Measurements from ENCODE around the gene SP140. TPM values are rescaled to one million over a fixed set of nuclear protein-coding genes. Genes with fewer than 3 reads are reported as not detected.

SP140 gene
- total RNA-seq, 1 donor from 2014 or later: 12.7 TPM

GRCh38 chr2:230318190-230319121 lies 92.9 kb downstream of the SP140 start:
- no peak for DNase-seq
- no peaks in the 10 kb centered on the region for H3K36me3 ChIP-seq
- no peaks in the 10 kb centered on the region for H3K27me3 ChIP-seq
- H3K4me1 ChIP-seq: peaks cover 14% of the 10 kb centered on the region
- no peak for ATAC-seq
- H3K9me3 ChIP-seq: no peaks in the 10 kb centered on the region
- peak overlapping the region; percentile 14 for H3K27ac ChIP-seq
- intact Hi-C loops (cut with DNase I): no loop called here
- no peak overlapping the region for H3K4me3 ChIP-seq
- TF ChIP-seq CTCF (IDR thresholded peaks at IDR 0.05): no peak

- no peaks in the 10 kb centered on the region for H3K9me3 ChIP-seq
- H3K4me1 ChIP-seq: peaks cover 14% of the 10 kb centered on the region
- H3K27ac ChIP-seq: peak overlapping the region; percentile 14
- DNase-seq: no peak
- no peaks in the 10 kb centered on the region for H3K36me3 ChIP-seq
- no peaks in the 10 kb centered on the region for H3K27me3 ChIP-seq
- peak; percentile 65 for ATAC-seq
- intact Hi-C loops (cut with DNase I): no loop called here
- H3K4me3 ChIP-seq: no peak overlapping the region
- no peak for TF ChIP-seq CTCF (IDR thresholded peaks at IDR 0.05)
These were observed 93.8 kb downstream of the SP140 start for GRCh38 chr2:230319211-230319862.

- H3K4me1 ChIP-seq: peaks cover 14% of the 10 kb centered on the region
- ATAC-seq (no peak), DNase-seq (no peak)
- H3K9me3 ChIP-seq: no peaks in the 10 kb centered on the region
- H3K27ac ChIP-seq: no peak overlapping the region
- intact Hi-C loops (cut with DNase I): no loop called here
- H3K36me3 ChIP-seq: no peaks in the 10 kb centered on the region
- no peak for TF ChIP-seq CTCF (IDR thresholded peaks at IDR 0.05)
- no peaks in the 10 kb centered on the region for H3K27me3 ChIP-seq
- H3K4me3 ChIP-seq: no peak overlapping the region
These were observed 95.5 kb downstream of the SP140 start for GRCh38 chr2:230321031-230321430.

GRCh38 chr2:230322561-230323384 lies 97.2 kb downstream of the SP140 start:
- intact Hi-C loops (cut with DNase I): no loop called here
- Histone ChIP-seq H3K4me3 (no peak overlapping the region), H3K4me1 (peaks cover 16% of the 10 kb centered on the region), H3K27ac (no peak overlapping the region), H3K36me3 (no peaks in the 10 kb centered on the region), H3K27me3 (no peaks in the 10 kb centered on the region), H3K9me3 (no peaks in the 10 kb centered on the region)
- TF ChIP-seq CTCF (IDR thresholded peaks at IDR 0.05): no peak
- DNase-seq (no peak), ATAC-seq (no peak)

GRCh38 chr2:230323385-230324106 lies 98.0 kb downstream of the SP140 start:
- no peaks in the 10 kb centered on the region for H3K27me3 ChIP-seq
- no peak for DNase-seq
- ATAC-seq: no peak
- no peak overlapping the region for H3K4me3 ChIP-seq
- H3K4me1 ChIP-seq: peaks cover 19% of the 10 kb centered on the region
- H3K9me3 ChIP-seq: no peaks in the 10 kb centered on the region
- TF ChIP-seq CTCF (IDR thresholded peaks at IDR 0.05): no peak
- no peak overlapping the region for H3K27ac ChIP-seq
- intact Hi-C loops (cut with DNase I): no loop called here
- H3K36me3 ChIP-seq: no peaks in the 10 kb centered on the region
